NCI-H1417 treated with DMSO at 0.1 percent for 48 hours (cell line): Measurements from ENCODE around the gene GYPA.
"Not testable (repeated sequence)": the region's sequence is repeated elsewhere in the genome, so short reads cannot be mapped to it uniquely, and the experiment has no call there.

ENCODE experiments used
- DNase-seq: peaks from one replicate; lab custom pipeline; 2025; lab: John Stamatoyannopoulos, UW

GYPA gene

GRCh38 chr4:144140594-144141295 lies at the start of gene GYPA:
GYPA (minus strand) TSS chr4:144140718; CDS start chr4:144140635, 83 bp downstream.
- DNase-seq: not testable (repeated sequence)

- no peak for DNase-seq
Measured at GRCh38 chr4:144190009-144190408, 49.5 kb upstream of the GYPA start.

- DNase-seq: no peak
Measured at GRCh38 chr4:144189121-144189520, 48.6 kb upstream of the GYPA start.

DNA sequence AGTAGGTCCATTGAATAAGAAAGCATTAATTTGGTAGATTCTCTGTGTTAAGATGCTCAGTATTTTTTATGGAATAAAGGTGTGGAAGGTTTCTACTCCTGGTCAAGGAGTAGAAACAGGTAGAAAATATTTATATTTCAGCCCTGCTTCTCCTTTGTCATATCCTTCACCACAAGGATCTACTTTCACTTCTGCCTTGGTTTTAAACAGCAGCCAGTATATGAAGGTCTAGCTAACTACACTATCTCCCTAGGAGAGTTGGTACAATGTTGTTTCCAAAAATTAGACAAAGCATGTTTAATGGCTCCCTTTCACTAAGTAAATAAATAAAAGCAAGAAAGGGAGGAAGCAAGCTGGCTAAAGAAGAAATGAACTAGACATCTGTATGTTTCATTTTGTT lies 44.6 kb upstream of the GYPA start:
- no peak for DNase-seq

GRCh38 chr4:144183165-144183564 lies 42.6 kb upstream of the GYPA start:
- no peak for DNase-seq

DNA sequence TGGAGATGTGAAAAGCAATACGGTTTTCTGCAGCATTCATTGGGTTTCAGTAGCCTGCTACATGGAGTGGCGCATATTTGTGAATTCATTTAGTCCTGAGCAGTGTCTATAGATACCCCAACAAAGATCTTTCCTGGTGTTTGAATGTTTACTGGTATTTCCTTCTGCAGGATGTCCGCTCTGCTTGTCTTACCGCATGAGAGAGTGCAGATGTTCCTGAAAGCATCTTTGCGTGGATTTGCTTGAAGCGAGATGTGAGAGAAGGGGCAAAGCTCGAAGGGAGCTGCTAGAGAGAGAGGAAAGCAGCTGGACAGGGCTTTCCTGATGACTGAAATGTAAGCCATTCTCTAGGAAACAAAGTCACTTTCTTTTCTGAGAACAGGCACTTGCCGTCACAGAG lies 40.9 kb upstream of the GYPA start:
- DNase-seq: no peak

GRCh38 chr4:144179152-144179739 lies 38.7 kb upstream of the GYPA start:
- DNase-seq: no peak

- no peak for DNase-seq
Measured at GRCh38 chr4:144178414-144178813, 37.9 kb upstream of the GYPA start.

DNA sequence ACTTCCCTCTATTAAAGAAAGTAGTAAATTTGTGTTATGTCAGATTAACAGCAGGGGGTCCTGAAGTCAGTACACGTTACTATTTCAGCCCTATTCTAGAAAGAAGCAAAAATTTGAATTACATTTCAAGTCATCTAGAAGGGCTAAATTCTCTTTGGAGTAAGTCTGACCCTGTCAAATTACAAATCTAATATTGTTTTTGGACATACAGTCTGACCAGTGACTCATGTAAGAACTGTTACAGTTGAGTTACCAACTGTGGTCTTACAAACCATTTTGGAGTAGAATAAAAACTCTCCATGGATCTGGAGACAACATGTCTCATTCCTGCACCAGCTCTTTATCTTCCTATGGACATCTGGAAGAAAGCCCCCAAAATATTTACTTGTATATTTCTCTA lies 36.0 kb upstream of the GYPA start:
- DNase-seq: no peak

- DNase-seq: peak; percentile 15
Measured at GRCh38 chr4:144174401-144175067, 34.0 kb upstream of the GYPA start.

- DNase-seq: no peak
Measured at GRCh38 chr4:144171697-144172096, 31.2 kb upstream of the GYPA start.

GRCh38 chr4:144169211-144169610 lies 28.7 kb upstream of the GYPA start:
- DNase-seq: no peak

DNA sequence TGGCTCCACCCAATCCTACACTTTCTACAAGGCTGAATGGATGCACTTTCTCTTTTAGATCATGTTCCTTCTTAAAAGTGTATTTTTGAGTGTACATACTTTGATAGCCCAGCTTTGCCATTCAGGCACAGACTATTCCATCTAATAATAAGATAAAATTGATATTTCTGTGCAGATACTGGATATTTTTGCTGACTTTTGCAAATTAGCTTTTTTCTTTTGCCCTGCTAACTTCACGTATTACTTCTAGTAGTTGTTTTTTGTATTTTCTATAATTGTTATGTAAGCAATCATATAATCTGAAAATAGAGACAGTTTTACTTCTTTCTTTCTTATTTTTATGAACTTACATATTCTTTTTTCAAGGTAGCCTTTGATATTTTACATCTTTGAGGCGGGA lies 13.5 kb upstream of the GYPA start:
- no peak for DNase-seq

DNA sequence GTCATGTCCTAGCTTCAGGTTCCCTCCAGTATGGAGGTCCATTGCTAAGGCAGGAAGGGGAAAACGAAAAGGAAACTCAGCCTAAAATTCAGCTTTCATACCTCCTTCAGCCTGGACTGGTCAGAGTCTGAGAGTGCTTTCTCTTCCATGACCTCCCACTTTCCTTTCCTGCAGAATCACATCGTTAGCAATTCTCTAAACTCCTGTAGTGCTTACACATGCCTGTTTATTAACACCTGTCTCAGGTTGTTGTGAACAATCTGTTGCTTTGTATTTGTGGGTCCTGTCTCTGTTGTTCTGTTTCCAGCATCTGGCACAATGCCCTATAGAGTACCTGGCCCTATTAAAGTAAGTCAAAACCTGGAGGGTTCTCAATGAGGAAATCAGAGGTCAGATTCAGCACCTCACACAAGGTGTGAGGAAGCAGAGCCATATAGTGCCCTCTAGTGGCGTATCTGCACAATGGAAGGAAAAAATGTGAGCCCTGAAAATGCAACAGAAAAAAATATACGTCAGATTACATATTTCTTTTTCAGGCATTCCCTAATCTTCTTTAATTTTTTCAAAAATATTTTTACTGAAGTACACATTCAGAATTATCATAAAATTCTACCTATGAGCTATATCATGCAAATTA lies 2.3 kb upstream of the GYPA start:
- peak; percentile 1 for DNase-seq

DNA sequence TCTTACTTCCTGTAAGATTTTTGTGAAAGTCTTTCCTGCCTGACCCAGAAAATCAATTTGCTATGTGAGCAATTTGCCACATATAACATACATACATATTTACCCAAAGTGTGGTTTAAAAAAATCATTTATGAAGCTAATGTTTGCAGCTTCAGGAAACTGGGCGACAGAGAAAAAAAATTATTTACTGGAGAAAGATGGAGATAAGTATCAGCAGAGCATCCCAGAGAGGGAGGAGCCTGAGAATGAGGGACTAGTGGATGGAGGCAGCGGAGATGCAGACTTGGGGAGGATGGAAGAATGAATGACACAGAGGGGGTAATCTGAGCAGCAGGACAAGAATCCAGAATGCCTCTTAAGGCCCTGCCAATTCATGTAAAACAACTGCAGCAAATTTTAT lies 975 bp upstream of the GYPA start:
- no peak for DNase-seq

DNA sequence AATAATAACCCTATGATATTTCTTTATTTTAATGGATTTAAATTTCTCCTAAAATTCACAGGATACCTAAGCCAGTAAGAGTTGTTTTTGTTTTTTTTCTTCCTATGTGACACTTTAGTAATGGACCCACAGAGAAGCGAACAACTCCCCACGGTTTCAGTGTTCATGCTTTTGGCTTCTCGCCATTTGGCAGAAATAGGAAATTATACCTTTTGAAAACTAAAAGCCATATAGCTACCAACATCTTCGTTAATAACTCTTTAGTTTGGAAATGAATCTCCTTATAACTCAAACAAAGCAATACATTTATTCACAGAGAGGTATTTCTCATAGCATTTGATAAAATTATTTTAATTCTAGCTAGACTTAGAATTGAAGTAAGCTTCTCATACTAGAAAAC lies 527 bp downstream of the GYPA start:
- DNase-seq: not testable (repeated sequence)

DNA sequence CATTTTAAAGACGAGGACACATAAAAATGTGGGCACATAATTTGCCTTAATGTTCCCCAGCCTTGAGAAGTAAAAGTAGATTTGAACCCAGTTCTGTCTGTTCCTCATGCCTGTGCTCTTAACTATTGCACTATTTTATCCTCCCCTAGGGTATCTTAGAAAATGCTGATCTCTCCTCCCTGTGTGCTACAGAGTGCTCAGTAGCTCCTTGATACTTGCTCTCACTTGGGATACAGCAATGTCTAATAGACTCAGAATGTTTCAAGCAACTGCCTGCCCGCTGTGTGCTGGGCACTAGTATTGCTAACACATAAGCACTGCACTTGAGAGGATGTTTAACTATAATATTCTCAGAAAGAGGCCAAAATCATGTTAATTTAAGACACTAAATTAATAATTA lies 971 bp downstream of the GYPA start:
- not testable (repeated sequence) for DNase-seq

DNA sequence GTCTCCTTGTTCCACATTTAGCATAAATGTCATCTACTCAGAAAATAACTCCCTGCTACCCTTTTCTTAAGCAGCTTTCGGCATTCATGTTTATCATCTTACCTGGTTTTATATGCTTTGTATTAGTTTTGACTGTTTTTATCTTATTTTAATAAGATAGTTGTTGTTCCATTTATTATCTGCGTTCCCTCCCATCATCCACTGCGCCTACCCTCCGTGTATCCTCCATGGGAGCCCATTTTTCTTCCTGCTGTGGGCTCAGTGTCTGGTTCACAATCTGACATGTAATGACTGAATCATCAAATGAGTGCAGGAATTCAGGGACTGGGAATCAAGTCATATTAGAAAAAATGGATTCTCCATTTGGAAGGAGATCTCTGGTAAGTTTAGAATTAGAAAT lies 2.3 kb downstream of the GYPA start:
- not testable (repeated sequence) for DNase-seq

- not testable (repeated sequence) for DNase-seq
Measured at GRCh38 chr4:144137137-144137931, 3.2 kb downstream of the GYPA start.

DNA sequence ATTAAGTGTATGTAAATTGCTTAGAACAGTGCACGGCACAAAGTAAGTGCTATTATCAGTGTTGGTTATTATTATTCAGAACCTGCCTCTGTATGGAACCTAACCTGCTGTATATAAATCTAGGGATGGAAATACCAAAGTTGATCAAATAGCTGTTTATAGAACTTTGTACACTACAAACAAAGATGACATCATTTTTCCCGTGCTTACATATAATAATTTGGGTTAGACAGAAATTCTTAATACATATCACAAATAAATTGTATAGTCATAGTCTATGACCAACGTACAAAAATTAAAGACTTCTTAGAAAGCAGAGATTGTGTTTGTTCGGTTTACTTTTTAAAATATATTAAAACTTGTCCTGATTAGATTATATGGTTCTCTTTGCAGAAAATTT lies 4.3 kb downstream of the GYPA start:
- DNase-seq: not testable (repeated sequence)

DNA sequence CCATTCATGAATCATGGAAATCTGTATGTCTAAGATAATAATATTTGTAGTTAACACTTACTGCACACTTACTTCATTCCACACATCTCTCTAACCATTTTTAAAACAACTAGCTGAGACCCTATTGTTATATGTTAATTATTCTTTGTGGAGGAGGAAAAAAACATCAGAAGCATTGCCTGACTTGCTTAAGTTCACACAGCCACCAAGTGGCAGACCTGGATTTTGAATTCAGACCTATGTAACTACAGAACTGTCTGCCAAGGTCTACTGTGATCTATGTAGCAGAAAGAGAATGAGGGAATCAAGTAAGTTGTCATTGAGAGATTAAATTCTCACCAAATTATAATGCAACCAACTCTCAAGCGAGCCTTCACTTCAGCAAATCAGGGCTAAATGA lies 10.4 kb downstream of the GYPA start:
- not testable (repeated sequence) for DNase-seq

GRCh38 chr4:144129336-144129875 lies 11.1 kb downstream of the GYPA start:
- DNase-seq: not testable (repeated sequence)
